ENCODE measurements around the gene PDE10A.

The PDE10A gene

DNA sequence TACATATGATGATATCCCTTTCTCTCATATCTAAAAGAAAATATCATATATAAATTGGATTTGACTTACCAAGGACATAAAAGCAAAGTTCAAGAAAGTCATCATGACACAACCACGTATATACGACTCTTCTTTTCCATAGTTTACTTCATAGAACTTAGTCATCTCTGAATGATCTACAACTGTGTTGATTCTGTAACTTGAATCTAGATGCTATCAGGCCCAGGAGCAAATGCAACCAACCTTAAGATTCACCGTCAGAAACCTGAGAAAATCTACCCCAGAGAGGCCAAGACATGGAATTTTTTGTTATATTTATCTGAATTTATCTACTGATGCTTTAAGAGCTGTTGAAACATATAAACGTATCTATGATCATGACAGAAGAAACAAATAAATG is 165.6 kb downstream of the PDE10A start:
- no peak overlapping the region for H3K9ac ChIP-seq (ENCODE audit: low read length)
- H3K4me1 ChIP-seq (ENCODE audit: insufficient read depth, low read length, severe bottlenecking), result no peaks in the 10 kb centered on the region
- H3K27ac ChIP-seq (ENCODE audit: low read depth, low read length, poor library complexity, severe bottlenecking), result no peak overlapping the region
- H3K4me3 ChIP-seq (ENCODE audit: low read depth, low read length, poor library complexity, severe bottlenecking), result no peak overlapping the region
- H3K27me3 ChIP-seq (ENCODE audit: insufficient read depth, low read length), result no peaks in the 10 kb centered on the region
- H4K20me1 ChIP-seq (ENCODE audit: insufficient read depth, low read length), result no peaks in the 10 kb centered on the region
- no peaks in the 10 kb centered on the region for H3K9me3 ChIP-seq (ENCODE audit: low read length)
- H3K36me3 ChIP-seq (ENCODE audit: insufficient read depth, low read length), result no peaks in the 10 kb centered on the region
- TF ChIP-seq, protein P1, sequence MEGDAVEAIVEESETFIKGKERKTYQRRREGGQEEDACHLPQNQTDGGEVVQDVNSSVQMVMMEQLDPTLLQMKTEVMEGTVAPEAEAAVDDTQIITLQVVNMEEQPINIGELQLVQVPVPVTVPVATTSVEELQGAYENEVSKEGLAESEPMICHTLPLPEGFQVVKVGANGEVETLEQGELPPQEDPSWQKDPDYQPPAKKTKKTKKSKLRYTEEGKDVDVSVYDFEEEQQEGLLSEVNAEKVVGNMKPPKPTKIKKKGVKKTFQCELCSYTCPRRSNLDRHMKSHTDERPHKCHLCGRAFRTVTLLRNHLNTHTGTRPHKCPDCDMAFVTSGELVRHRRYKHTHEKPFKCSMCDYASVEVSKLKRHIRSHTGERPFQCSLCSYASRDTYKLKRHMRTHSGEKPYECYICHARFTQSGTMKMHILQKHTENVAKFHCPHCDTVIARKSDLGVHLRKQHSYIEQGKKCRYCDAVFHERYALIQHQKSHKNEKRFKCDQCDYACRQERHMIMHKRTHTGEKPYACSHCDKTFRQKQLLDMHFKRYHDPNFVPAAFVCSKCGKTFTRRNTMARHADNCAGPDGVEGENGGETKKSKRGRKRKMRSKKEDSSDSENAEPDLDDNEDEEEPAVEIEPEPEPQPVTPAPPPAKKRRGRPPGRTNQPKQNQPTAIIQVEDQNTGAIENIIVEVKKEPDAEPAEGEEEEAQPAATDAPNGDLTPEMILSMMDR (IDR thresholded peaks at IDR 0.05; ENCODE audit: low read length), result no peak
- TF ChIP-seq EZH2 (IDR thresholded peaks at IDR 0.05; ENCODE audit: borderline replicate concordance, low read length), result no peak
- H2AFZ ChIP-seq (ENCODE audit: low read length), result no peak overlapping the region; the same call in 1 of the 2 replicates
- H3K4me2 ChIP-seq (ENCODE audit: low read length), result no peak overlapping the region
- H3K79me2 ChIP-seq (ENCODE audit: insufficient read depth, low read length), result no peaks in the 10 kb centered on the region
- H3K9me2 ChIP-seq (ENCODE audit: low read depth, low read length), result no peaks in the 10 kb centered on the region
- no peaks in the 10 kb centered on the region for H3F3A ChIP-seq (ENCODE audit: insufficient read depth, low read length)

DNA sequence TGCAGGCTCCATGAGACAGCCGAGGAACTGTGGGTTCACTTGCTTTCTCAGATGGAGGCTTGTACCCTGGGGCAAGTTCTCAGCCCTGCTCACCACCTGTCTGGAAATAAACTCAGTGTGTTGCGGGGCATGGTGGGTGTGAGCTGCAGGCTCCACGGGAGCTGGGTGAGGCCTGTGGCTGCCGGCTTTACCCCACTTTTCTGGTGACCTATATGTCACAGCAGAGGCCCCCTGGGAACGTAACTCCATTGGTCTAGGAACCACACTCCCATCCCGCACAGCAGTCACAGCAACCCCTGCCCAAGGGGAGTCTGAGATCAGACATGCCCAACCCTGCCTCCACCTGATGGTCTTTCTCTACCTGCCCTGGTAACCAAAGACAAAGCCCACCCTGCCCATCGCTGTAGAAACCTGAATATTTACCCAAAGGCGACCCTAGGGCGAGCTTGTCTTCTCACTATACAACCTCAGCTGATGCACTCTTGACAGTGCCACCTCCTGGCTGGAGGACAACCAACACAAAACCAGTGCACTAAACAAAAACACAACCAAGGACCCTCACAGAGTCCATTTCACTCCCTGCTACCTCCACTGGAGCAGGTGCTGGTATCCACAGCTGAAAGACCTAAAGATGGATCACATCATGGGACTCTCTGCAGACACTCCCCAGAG is 174.3 kb downstream of the PDE10A start:
- Histone ChIP-seq H3K79me2 (ENCODE audit: insufficient read depth, low read length) (no peaks in the 10 kb centered on the region), H3K4me3 (ENCODE audit: low read depth, low read length, poor library complexity, severe bottlenecking) (no peak overlapping the region), H4K20me1 (ENCODE audit: insufficient read depth, low read length) (no peaks in the 10 kb centered on the region), H2AFZ (ENCODE audit: low read length) (no peak overlapping the region), H3K9me3 (ENCODE audit: low read length) (no peaks in the 10 kb centered on the region), H3K4me1 (ENCODE audit: insufficient read depth, low read length, severe bottlenecking) (no peaks in the 10 kb centered on the region), H3K4me2 (ENCODE audit: low read length) (no peak overlapping the region), H3K27ac (ENCODE audit: low read depth, low read length, poor library complexity, severe bottlenecking) (no peak overlapping the region), H3K9ac (ENCODE audit: low read length) (no peak overlapping the region), H3F3A (ENCODE audit: insufficient read depth, low read length) (no peaks in the 10 kb centered on the region), H3K27me3 (ENCODE audit: insufficient read depth, low read length) (no peaks in the 10 kb centered on the region), H3K36me3 (ENCODE audit: insufficient read depth, low read length) (no peaks in the 10 kb centered on the region), H3K9me2 (ENCODE audit: low read depth, low read length) (no peaks in the 10 kb centered on the region)
- TF ChIP-seq, protein P1 (IDR thresholded peaks at IDR 0.05; ENCODE audit: low read length), result 0 out of 2 replicates have a peak, but pooled peaks have one; percentile 6
- TF ChIP-seq EZH2 (IDR thresholded peaks at IDR 0.05; ENCODE audit: borderline replicate concordance, low read length), result no peak

DNA sequence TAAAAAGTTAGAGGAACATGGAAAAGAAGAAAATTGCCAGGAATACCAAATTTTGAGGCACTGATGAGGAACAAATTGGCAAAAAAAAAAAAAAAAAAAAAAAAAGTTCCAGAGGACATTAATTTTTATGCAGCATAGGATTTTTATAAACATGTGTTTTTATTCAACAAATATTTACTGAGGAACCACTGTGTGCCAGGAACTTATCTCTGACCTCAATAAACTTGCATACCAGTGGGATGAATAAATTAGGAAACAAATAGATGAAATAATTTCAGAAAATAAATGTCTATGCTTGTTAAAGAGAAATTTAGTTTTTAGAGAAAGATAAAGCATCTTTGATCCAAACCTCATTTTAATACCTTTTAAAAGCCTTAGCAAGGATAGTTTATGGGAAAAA is 175.1 kb downstream of the PDE10A start:
- no peaks in the 10 kb centered on the region for H3K27me3 ChIP-seq (ENCODE audit: insufficient read depth, low read length)
- H3K9me2 ChIP-seq (ENCODE audit: low read depth, low read length), result no peaks in the 10 kb centered on the region
- no peaks in the 10 kb centered on the region for H4K20me1 ChIP-seq (ENCODE audit: insufficient read depth, low read length)
- no peaks in the 10 kb centered on the region for H3K79me2 ChIP-seq (ENCODE audit: insufficient read depth, low read length)
- no peak for TF ChIP-seq EZH2 (IDR thresholded peaks at IDR 0.05; ENCODE audit: borderline replicate concordance, low read length)
- TF ChIP-seq, protein P1 (IDR thresholded peaks at IDR 0.05; ENCODE audit: low read length), result no peak
- no peak overlapping the region for H2AFZ ChIP-seq (ENCODE audit: low read length)
- H3K9ac ChIP-seq (ENCODE audit: low read length), result no peak overlapping the region
- no peaks in the 10 kb centered on the region for H3F3A ChIP-seq (ENCODE audit: insufficient read depth, low read length)
- no peaks in the 10 kb centered on the region for H3K36me3 ChIP-seq (ENCODE audit: insufficient read depth, low read length)
- no peaks in the 10 kb centered on the region for H3K4me1 ChIP-seq (ENCODE audit: insufficient read depth, low read length, severe bottlenecking)
- no peaks in the 10 kb centered on the region for H3K9me3 ChIP-seq (ENCODE audit: low read length)
- no peak overlapping the region for H3K4me3 ChIP-seq (ENCODE audit: low read depth, low read length, poor library complexity, severe bottlenecking)
- no peak overlapping the region for H3K27ac ChIP-seq (ENCODE audit: low read depth, low read length, poor library complexity, severe bottlenecking)
- no peak overlapping the region for H3K4me2 ChIP-seq (ENCODE audit: low read length)

All from OCI-LY1 (cell line).